NCI-H1092 treated with DMSO at 0.1 percent for 48 hours (cell line): Measurements from ENCODE around the gene MAOA.
"Not testable (repeated sequence)": the region's sequence is repeated elsewhere in the genome, so short reads cannot be mapped to it uniquely, and the experiment has no call there.

Experiments
- DNase-seq: peaks from one replicate; lab custom pipeline; 2025; lab: John Stamatoyannopoulos, UW

MAOA gene

GRCh38 chrX:43656005-43656494 lies at the start of gene MAOA:
MAOA (plus strand) TSS chrX:43656299; CDS start chrX:43656342, 43 bp downstream.
- DNase-seq = peak; percentile 18

GRCh38 chrX:43612400-43612799 lies 43.7 kb upstream of the MAOA start:
- DNase-seq = no peak

DNA sequence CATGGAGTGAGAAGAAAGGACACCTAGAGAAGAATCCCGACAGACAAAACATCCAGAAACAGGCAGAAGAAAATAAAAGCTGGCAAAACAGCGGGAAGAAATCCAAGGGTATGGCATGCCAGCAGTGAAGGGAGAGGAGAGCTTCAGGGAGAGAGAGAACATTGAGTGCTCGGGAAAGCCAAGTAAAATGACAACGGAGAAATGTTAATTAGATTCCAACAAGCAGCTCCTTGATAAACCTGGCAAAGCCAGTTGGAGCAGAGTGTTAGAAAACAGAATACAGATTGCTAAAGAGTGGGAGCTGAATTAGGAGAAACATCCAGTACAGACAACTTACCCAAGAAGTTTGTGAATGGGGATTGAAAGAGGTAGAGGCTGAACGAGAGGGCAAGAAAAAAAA lies 40.4 kb upstream of the MAOA start:
- DNase-seq = no peak

DNA sequence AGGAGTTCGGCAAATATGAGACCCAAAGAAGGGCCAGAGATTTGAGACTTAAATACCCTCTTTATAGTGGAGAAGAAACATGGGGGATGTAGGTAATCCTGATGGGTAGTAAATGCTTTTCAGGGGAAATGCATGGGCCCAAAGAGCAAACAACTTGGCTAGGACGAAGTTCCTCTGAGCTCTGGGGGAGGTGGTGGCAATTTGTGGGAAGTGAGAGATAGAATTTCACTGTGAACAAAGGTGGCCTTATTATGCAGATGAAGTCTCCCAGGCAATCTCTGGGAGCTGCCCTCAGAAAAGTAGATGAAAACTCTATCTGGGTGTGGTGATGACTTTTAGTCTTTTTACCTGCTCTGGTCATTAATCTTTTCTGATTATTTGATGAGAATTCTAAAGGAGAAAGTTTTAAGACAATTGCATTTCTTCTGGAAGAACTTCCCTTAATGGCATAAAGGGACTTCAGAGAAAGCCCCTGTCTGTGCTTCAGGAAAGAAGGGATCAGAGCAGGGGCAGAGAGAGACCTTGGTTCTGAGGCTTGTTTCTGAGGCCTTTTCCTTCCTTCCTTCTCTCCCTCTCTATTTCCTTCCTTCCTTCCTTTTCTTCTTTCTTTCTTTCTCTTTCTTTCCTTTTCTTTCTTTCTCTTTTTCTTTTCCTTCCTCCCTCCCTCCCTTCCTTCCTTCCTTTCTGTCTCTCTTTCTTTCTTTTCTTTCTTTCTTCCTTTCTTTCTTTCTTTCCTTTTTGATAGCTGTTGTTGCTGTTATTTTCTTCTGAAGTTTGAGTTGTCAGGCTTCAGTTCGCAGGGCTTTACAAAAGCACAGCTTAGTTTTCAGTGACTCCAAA lies 37.5 kb upstream of the MAOA start:
- no peak for DNase-seq

- not testable (repeated sequence) for DNase-seq
Measured at GRCh38 chrX:43619861-43620260, 36.2 kb upstream of the MAOA start.

DNA sequence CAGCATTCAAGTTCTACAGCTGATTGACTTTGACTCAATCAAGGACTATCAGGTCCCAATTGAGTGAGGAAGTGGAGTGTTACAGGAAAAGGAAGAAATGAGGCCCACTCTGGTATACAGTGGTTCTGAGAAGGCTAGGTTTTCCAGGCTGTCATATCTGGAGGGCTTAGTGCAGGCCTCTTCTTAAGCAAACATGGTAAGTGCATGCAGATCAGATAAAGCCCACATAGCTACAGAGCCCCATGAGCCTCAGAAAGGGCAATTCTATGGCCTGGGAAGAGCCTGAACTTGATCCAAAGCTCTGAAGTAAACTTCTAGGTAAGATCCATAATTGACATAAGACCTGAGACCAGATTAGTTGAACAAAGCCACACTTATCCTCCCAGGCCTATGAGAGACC lies 29.0 kb upstream of the MAOA start:
- DNase-seq = no peak

DNA sequence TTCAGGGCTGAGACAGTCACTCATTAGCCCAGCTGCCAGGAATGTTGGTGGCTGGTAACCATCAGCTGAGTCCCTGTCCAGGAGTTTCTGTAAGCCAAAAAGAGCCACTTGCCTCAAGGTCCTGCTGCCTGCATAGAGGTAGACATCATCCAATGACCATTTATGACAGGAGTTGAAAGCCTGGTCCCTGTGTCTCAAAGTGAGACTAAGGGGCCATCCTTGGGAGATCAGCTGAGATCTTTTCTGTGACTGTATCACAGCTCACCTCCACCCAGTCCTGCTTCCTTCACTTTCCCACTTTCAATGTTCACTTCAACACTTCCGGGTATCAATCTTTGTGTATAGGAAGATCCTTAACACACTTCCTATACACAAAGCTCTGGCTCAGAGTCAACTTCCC lies 28.4 kb upstream of the MAOA start:
- no peak for DNase-seq

GRCh38 chrX:43629229-43629628 lies 26.9 kb upstream of the MAOA start:
- DNase-seq = no peak

DNA sequence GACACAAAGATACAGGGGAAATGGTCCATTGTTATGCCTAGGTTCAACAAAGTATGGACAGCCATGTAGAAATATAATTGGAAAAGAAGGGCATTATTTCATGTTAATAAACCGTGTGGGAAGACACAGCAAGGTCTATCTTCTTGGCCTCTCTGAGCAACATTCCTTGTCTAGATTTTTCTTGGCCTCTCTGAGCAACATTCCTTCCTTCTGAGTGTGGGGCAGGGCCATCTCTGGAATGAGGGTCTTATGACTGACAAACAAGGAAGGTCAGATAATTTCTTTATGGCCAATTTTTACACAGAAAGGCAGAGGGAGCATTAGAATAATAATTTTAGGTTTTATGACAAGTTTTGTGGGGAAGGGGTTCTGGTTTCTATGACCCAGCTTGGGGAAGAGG lies 24.3 kb upstream of the MAOA start:
- no peak for DNase-seq

DNA sequence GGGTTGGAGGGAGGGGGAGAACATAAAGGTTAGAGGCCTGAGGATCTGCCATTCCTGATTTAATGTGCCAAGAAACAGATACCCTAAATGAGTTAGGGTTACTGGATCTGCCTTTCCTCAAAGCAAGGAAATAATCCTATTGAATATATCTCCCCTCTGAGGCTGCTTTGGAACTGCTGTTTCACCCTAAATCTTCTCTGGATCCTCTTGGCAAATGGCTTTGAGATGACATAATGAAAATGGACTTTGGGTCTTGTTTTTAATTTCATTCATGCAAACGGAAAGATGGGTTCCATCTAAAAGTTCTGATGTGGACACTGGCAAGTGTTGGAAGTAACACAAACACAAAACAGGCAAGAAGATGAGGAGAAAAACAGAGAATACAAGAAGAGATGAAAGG lies 23.0 kb upstream of the MAOA start:
- DNase-seq = no peak

- DNase-seq = no peak
Measured at GRCh38 chrX:43633757-43634156, 22.3 kb upstream of the MAOA start.

- DNase-seq = no peak
Measured at GRCh38 chrX:43640482-43640881, 15.6 kb upstream of the MAOA start.

GRCh38 chrX:43641691-43642090 lies 14.4 kb upstream of the MAOA start:
- no peak for DNase-seq

DNA sequence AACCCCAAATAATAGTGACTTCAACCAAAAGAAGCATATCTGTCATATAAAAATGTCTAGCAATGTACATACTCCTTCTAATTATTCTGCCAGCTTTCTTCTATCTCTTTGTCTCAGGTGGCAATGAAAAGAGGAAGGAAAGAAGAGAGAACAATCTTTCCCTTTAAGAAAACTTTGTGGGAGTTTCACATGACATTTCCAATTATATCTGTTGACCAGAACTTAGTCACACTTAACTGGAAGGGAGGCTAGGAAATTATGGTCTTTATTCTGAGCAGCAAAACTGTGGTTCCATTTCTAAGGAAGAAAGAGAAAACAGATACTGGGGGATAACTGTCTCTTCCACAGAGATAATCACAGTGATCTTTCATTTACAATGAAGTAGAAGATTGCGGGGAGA lies 12.9 kb upstream of the MAOA start:
- DNase-seq = no peak

GRCh38 chrX:43643662-43644061 lies 12.4 kb upstream of the MAOA start:
- DNase-seq = no peak

- no peak for DNase-seq
Measured at GRCh38 chrX:43644124-43644701, 11.9 kb upstream of the MAOA start.

- no peak for DNase-seq
Measured at GRCh38 chrX:43646800-43647199, 9.3 kb upstream of the MAOA start.

DNA sequence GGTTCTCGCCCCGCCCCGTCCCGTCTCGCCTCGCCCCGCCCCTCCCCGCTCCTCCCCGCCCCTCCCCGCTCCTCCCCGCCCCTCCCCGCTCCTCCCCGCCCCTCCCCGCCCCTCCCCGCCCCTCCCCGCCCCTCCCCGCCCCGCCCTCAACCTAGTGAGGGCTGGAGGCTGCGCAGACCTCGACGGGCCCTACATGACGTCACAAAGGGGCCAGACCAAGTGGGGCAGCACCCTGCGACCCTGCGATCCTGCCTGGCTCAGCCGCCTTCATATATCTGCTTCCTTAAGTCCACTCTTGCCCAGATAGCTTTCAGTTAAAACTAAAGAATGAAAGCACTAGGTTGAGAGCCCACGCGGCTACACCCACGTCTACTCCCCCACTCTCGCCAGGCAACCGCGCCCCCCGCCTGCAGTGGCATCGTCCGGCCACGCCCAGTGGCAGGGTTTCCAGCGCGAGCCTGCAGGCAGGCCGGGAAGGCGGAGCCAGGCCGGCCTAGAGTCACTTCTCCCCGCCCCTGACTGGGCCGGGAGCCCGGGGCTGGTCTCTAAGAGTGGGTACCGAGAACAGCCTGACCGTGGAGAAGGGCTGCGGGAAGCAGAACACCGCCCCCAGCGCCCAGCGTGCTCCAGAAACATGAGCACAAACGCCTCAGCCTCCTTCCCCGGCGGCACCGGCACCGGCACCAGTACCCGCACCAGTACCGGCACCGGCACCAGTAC lies 1.5 kb upstream of the MAOA start:
- DNase-seq = peak; percentile 94

GRCh38 chrX:43655151-43656004 lies 721 bp upstream of the MAOA start:
- no peak for DNase-seq

DNA sequence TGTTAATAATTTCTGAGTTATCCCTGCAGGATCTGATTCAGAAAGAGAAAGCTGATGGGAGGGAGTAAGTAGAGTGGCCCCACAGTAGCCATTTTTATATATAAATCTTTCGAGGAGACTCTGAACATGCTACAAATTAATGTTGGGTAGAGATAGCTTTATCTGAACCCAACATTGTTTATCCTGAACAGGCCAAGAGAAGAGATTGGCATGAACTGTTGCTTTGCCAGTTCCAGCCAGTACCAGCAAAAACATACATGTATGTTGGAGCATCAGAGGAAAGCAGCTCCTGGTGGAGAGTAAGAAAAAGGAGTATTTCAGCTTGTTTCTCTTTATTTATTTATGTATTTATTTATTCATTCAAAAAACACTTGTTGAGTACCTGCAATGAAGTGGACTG lies 1.6 kb downstream of the MAOA start:
- DNase-seq = no peak

GRCh38 chrX:43661521-43662240 lies 5.6 kb downstream of the MAOA start:
- no peak for DNase-seq
